Measurements from ENCODE around the gene CDKN2C.

CDKN2C gene

DNA sequence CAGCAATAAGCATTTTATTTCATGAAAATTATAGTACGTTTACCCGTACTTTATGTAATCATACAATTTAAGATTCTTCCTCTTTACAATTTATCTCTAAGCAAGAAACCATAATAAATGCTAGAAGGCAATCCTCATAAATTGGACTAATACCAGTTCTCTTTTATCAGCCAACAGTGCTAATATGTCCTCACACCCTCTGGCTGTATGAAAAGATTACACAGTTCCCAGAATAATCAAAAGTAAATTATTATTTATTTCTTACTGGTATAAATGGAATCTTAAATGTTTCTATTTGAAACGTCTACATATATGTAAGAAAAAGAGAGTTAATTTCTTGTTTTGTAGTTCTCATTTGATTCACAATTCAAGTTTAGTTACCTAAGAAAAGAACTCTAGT, 3.1 kb upstream of the CDKN2C start:
- DNase-seq: no peak

DNA sequence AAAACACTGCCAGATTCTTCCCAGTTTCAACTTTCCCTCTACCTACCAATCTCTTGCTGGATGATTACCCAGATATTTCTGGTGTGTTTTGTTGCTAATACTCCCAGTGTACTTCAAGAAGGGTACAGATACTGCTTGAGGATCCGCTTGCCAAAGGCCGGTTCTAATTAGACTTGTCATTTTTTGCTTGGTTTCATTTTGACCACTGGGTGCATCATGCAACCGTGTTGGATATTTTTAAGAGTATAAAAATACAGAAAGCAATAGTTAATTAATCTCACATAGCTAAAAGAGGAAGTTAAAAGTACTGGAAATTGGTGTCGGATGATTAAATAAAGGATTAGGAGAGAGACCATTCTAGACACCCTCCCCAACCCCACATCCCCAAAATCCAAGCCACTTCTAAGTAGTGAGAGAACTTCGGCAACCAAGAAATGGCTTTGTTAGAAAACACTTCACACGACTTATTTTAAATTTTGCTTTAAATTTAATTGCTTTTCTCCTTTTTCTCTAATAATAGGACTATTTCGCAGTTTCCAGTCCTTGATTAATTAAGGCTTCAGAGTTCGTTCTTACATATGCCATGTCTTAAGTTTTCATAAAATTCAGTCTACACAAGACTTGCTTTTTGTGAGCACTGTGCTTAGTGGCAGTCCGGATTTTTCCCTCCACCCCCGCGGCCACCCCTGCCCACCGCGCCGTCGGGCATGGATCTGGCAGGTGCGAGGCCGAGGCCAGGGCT, 2.5 kb upstream of the CDKN2C start:
- DNase-seq: no peak

DNA sequence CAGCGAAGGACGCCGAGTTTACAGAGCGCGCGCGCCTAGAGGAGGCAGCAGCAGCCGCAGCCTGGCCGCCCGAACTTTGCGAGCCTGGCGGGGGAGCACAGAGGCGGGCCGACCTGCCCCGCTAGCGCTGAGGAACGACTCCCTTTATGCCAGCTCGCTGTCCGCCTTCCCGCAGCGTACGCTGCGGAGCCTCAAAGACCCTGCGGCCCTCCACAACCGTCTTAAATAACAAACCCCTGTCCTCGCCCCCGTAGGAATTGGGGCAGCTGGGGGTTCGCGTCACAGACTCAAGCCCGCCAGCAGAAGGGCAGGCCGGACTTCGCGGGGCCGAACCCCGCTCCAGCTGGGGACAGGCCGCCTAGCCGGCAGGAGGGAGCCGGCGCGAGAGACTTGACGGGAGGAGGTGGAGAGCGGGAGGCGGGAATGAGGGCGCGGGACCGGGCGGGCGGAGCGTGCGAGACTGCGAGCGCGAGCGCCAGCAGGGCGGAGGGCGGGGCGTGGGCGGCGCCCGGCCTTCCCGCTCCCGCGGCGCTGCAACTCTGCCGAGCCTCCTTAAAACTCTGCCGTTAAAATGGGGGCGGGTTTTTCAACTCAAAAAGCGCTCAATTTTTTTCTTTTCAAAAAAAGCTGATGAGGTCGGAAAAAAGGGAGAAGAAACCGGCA, 1.8 kb upstream of the CDKN2C start:
- DNase-seq: peak; percentile 89

DNA sequence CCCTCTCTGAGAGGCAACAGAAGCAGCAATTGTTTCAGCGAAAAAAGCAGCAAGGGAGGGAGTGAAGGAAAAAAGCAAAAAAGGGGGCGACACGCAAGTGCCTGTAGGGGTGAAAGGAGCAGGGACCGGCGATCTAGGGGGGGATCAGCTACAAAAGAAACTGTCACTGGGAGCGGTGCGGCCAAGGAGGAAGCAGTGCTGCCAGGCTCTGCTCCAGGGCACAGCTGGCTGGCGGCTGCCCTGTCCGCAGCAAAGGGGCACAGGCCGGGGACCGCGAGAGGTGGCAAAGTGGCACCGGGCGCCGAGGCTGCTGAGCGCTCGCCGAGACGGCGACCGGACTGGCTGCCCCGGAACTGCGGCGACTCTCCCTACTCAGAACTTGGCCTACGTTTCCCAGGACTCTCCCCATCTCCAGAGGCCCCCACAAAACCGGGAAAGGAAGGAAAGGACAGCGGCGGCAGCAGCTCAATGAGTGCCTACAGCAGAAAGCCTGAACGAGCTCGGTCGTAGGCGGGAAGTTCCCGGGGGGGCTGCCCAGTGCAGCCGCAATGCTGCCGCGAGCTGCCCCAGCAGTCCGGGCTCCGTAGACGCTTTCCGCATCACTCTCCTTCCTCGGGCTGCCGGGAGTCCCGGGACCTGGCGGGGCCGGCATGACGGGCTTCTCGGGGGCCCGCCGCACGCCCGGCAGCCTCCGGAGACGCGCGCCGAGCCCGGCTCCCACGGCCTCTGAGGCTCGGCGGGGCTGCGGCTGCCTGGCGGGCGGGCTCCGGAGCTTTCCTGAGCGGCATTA, 1.0 kb upstream of the CDKN2C start:
- no peak for DNase-seq

DNA sequence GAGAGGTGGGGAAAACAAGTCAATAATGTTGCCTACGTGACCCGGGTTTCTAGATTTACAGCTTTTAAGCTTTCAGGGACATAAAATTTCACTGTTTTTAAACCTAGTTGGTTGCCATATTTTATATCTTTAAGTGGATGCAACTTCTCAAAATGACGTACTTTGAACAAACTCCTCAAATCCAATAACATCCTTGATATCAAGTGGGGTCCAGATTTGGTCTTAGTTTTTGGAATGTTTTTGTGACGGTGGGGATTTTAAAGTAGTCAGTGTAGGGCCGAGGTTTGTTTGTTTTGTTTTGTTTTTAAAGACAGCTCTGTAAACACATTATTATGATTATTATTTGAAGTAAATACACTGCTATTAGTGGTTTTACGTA, 453 bp downstream of the CDKN2C start:
- DNase-seq: no peak

DNA sequence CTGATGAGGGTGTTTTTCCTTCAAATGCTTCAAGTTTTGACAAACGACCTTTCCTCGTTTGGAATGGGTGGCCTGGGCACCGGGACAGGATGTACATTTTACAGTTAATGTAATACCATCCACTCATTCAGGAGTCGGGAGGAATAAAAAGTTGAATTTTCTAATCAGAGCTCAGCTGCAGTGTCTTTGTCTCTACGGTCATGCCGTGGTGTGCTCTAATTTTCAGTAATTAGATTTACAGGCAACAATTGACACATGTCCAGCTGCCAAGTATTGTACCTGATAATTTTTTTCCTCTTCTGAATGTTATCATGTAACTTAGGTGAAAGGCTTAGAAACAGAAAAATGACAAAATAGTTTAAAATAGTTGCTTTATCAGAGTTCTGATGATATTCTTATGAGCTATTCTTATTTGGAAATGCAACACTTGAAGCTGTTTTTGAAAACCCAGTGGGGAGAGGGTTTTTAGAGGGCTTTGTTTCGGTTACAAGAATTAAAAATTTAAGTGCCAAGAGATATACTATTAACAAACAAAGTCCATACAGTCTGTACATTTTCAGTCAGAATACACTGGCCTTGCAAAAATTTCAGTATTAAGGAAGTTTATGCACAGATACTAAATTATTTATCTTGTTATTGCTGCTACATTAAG, 1.0 kb downstream of the CDKN2C start:
- DNase-seq: no peak

DNA sequence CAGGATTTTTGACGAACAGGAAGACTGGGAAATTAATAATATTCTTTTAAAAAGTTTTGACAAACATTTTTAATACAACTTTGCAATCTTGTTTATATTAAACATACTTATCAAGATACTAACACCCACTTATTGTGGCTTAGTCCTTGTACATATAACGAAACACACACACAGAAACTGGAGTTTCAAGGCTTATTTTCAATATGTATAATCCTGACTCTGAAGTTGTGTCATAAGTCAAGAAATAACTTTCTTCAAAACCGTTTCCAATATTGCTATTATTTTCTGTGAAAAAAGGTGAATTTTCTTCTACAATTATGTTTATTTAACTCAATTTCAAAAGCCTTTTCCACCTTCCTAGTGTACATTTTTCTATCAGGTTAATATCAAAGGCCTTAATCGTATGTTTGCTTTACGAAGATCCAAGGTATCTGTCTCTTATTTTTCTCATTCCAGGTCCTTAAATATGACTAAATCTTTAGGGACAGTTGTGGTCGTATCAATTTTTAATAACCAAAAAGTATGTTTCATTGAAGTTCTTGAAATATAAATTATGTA, 1.8 kb downstream of the CDKN2C start:
- no peak for DNase-seq

DNA sequence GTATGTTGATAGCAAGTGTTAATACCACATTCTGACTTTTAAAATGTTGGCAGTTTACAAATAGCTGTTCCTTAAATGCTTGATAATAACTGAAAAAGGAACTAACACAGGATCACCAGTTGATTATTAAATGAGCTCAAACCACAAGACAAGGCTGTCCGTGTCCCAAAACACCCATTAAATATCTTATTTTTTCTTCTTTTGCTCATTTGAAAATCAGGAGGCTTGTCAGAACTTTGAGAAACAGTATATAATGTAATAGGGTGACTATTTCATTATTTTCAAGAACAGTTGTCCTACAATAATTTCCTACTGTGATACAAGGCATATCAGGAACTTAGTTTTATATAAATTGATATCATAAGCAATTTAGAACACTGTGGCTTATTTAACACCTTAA, 2.7 kb downstream of the CDKN2C start:
- no peak for DNase-seq

DNA sequence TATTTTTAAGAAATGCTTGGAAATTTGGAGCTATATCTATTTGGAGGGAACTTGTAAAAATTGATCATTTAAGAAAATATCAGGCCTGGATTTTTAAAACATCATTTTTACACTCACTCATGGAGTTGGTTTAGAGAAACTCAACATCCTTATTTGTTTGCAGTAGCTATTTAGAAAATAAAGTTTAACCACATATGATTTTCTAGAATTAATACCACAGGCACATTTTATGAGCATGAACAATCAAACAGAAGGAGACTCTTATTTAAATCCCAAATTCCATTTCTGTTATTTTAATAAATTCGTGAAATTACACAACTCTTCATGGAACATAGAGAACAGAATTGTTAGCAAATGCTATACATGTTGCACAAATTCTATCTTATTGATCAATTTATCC, 3.2 kb downstream of the CDKN2C start:
- DNase-seq: no peak

DNA sequence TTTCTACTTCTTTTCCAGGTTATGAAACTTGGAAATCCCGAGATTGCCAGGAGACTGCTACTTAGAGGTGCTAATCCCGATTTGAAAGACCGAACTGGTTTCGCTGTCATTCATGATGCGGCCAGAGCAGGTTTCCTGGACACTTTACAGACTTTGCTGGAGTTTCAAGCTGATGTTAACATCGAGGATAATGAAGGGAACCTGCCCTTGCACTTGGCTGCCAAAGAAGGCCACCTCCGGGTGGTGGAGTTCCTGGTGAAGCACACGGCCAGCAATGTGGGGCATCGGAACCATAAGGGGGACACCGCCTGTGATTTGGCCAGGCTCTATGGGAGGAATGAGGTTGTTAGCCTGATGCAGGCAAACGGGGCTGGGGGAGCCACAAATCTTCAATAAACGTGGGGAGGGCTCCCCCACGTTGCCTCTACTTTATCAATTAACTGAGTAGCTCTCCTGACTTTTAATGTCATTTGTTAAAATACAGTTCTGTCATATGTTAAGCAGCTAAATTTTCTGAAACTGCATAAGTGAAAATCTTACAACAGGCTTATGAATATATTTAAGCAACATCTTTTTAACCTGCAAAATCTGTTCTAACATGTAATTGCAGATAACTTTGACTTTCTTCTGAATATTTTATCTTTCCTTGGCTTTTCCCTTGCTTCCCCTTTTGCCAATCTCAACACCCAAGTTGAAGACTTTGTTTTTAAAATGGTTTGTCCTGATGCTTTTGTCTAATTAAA, 4.0 kb downstream of the CDKN2C start:
- DNase-seq: no peak

DNA sequence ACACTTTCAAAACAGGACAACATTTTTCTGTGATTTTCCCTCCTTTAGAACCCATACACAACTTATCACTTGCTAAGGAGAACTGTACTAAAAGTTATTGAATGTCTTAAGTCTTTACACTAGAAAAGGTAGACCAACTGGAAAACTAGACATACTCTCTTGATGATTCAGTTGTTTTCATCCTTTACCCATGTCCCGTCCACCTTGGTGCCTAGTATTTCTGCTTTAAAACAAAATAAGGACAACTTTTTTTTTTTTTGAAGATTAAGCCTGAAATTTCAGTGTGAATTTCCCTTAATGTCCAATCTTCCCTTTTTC, 4.5 kb downstream of the CDKN2C start:
- DNase-seq: no peak

DNA sequence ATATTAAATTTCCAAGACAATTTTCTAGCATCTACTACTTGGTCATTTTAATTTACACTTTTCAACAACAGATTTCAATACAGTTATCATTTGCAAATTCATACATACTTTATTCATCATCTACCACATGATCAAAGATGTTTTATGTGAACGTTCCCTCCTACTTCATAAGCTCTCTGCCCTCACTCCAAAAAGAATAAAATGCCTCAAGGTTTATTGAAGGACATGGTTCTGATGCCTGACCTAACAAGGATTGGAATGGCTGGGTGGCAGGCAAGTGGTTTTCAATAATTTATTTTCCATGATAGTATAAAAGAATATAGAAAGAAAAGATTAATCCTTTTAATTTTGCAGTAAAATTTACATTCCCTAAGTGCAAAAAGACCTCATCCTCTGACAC, 5.4 kb downstream of the CDKN2C start:
- no peak for DNase-seq

DNA sequence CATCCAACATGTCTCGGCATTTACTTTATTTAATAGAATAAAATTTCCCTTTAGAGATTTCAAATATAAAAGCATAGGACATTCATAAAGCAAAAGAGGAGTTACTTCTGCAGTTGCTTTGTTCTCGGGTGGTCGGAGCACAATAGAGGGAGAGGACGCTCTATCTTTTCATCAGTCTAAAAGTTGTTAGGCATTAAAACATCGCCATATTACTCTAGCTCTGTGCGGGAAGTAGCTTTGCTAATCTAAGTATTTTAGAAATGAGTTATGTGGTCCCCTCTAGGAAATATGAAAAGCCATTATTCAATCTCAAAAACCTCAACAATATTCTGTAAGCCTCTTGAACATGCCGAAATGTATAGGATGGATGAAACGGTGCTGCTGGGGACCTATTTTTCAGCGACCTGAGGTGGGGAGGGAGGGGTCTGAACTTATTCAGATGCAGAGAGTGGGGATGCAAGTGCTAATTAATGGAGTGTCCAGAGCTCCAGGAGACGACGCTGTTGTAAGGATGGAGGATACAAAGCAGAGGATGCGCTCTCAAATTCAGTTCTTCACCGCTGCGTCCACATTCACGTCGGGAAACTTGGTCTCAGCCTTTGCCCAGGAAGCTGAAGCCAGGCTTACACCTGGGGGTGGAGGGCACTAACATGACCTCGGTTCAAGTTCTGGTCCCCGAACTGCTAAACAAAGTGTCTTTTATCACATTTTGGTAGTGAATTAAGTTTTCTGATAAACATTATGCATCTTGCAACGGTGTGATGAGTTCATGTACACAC, 6.3 kb downstream of the CDKN2C start:
- DNase-seq: no peak

DNA sequence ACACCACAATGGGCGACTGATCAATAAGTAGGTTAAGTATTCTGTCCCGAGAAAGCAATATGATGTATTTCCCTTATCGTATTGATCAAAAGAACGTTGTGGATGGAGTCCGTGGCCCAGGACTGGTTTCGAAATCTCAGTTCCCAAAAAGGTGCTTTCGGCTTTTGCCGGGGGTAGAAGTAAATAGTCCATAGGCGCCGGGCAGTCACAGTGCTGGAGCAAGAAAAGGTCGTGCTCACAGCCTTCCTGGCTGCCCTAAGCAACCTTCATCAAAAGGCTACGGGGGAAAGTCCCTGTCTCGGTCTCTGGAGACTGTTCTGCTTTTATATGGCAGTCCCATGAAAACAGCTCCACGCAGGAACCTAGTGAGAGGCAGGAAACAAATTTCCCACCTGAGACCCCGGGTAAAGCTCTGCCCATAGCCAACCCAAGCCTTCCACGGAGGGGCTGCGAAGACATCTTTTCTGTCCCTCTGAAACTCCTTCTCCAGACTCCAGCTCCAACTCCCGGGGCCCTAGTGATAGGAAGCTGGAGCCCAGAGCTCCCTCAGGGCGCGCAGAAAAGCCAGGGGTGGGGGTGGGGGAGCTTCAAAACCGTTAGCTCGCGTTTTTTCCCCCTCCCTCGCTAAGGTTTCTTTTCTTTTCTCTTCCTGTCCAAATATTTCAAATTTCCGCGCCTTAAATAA, 7.0 kb downstream of the CDKN2C start:
- DNase-seq: peak; percentile 64

DNA sequence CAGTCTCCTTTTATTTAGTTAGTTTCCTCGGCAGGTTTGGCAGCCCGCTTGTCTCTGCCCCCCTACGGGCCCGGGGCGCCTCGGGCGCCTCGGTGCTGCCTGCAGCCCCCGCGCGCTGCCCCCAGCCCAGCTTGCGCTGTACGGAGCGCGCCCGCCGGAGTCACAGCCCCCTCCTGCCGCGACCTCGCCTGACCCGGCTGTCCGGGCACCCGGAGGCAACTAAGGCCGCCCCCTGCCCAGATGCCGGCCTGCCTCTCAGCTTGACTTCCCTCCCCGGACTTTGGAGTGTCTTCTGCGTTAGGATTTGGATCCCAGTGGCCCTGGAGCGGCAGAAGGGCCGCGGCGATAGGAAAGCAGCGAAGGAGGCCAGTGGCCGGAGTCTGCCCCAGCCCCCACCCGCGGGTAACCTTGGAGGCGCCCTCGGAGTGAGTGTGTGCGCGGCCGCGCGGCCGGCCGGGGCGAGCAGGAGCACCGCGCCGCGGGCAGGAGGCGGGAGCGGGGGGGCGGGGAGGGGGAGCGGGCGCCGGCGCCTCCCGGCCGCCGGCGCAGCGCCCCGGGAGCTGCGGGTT, 7.6 kb downstream of the CDKN2C start:
- no peak for DNase-seq

DNA sequence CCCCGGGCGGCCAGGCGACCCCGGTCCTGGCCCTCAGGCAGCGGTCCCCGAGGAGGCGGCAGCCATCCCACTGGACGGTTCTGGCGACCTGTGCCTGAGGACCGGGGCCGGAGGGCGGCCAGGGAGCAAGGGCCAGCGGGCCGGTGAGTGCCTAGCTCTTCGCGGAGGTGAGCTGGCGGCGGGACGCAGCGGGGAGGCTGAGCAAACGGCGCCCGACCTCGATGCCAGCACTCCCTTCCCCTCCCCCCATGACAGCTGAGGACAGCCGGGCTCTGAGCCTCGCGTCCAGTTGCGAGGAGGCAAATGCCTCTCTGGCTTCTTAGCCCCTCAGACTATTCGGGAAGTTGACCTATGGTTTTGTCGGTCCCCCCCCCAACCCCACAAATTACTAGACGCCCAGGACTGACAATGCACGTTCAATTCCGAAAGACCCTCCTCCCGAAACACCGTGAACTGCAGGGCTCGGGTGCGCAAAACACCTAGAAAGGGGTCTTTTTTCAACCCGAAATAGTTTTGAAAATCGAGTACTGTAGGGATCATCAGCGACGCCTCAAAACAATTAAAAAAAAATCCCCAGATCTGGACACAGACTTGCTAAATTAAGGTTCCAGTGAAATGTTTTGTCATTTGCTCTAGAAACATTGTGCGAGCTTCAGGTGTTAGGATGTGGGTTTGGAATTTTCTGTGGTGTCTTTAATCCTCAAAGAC, 8.3 kb downstream of the CDKN2C start:
- DNase-seq: peak; percentile 54

DNA sequence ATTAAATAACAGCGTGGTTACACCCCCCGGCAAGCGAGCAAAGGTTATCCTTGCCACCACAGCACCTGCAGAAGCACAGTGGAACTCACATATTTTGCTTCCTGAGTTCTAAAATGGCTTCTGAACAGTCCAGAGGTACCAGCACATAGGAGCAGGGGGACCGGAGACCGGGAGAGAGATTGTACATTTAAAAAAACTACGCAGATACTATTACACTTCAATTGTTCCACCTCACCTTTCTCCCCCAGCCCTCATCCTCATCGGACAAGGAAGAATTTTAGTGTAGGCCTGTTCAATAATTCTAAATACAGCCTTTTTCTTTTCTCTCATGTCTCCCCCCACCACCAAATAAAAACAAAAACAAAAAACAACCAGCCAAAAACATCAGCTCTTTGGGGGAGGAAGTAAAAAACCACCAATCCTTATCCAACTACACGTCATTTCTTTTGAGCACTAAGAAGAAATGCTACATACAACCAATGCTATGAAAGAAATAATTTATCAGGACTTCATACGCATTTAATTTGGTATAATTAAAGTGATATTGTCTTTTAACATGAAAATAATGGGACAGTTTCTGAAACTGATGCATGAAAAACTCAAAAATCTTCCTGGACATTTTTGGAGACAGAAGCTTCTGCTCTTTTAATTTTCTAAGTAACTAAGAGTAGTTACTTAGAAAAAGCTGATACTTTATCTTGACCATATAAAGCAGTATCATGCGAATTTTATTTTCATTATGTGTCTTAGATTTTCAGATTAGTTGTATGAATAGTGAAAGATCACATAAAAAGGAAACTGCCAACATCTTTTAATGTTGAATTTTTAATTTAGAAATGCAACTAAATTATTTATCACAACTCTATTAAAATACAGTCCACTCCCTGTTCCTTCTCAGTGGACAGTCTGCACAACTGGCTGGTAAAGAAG, 9.1 kb downstream of the CDKN2C start:
- no peak for DNase-seq

DNA sequence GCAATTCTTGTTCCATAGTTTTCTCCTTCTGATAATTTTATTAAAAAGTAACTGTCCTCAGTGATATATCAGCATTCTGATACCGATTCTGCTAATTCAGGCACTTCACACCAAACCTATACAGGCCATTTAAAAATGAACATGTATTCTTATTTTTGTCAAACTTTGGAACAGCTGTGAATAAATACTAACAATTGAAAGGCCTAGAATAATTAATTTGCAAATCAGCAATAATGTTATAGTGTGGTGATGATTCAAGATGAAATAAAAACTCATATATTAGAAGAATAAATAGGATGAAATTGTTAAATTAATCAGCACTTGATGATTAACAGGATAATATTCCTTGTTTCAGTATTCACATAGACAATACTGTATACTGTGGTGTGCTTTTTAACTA, 9.9 kb downstream of the CDKN2C start:
- no peak for DNase-seq

DNA sequence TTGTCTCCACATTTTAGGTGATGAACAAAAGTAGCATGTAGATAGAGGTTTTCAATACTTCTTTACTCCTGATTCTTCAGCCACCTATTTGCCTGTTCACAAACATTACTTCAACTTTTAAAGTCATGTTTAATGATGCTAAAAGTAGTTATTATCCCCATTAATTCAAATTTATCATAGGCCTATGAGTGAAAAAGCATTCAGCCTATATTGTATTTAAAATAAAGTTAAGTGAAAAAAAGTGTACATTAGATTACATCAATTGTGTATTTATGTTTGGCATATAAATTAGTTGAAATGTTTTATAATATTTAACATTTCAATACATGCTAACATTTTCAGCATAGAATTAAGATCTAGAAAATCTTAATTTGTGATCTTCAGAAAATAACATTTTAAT, 10.5 kb downstream of the CDKN2C start:
- DNase-seq: no peak
